GM18868 (cell line): ENCODE results near the gene TMEM156.
A peak's percentile ranks its signal among the peaks of the same experiment; 100 is the strongest.
"Not testable (repeated sequence)": the region's sequence is repeated elsewhere in the genome, so short reads cannot be mapped to it uniquely, and the experiment has no call there.

Experiments
- ATAC-seq: cut with Tn5 transposase; IDR thresholded peaks from one replicate; pipeline ENCODE4 v1.9.1; 2021; ENCODE audit warnings: mild to moderate bottlenecking, moderate library complexity; ENCODE audit not compliant: unreplicated experiment

Gene TMEM156

DNA sequence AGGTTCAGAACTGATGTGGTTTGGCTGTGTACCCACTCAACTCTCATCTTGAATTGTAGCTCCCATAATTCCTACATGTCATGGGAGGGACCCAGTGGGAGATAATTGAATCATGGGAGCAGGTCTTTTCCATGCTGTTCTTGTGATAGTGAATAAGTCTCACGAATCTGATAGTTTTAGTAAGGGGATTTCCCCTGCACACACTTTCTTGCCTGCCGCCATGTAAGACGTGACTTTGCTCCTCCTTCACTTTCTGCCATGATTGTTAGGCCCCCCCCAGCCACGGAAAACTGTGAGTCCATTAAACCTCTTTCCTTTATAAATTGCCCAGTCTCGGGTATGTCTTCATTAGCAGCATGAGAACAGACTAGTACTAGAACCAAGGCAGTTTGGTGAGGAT lies 73.0 kb downstream of the TMEM156 start:
- not testable (repeated sequence) for ATAC-seq

DNA sequence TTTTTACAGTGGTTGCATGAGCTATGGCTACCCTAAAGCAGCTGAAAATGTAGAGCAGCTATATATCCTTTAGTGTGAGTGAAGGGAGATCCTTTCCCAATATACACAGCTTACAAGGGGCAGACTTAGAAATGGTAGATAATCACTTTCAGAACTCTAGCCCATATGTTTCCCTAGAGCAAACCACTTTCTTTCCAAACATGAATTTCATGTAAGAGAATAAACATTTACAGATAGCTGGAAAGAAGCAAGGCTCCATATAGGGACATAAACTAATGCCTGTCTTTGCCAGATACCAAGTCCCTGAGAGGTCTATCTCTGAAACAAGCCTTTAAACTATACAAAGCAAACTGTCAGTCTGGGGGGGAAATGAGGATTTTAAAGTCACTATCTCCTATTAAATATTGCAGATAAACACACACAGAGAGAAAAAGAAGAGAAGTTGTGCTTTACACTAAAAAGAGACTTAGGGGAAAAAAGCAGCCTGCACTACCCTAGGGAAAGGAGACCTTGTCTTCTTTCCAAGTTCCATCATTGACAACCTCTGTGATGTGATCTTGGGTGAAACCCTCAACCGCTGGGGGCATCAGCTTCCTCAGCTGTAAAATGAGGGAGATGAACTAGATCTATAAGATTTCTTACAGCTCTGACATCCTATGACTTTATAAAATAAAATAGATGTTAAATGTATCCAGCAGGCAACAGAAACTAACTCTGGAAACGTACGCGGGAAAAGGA lies 73.6 kb downstream of the TMEM156 start:
- no peak for ATAC-seq

DNA sequence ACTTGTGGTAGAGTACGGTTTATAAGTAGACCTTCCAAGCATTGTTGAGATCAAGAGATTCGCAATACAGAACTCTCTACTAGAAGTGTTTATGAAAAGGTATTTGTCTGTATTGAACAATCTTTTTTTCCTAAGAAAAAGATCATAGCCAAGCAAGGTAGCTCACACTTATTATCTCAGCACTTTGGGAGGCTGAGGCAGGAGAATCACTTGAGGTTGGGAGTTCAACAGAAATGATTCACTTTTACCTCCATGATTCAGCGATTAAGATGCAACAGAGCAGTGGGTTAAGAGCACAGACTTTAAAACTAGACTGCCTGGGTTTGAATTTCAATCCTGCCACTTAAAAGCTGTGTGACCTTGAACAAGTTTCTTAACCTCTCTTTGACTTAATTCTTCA lies 74.3 kb downstream of the TMEM156 start:
- ATAC-seq: no peak

DNA sequence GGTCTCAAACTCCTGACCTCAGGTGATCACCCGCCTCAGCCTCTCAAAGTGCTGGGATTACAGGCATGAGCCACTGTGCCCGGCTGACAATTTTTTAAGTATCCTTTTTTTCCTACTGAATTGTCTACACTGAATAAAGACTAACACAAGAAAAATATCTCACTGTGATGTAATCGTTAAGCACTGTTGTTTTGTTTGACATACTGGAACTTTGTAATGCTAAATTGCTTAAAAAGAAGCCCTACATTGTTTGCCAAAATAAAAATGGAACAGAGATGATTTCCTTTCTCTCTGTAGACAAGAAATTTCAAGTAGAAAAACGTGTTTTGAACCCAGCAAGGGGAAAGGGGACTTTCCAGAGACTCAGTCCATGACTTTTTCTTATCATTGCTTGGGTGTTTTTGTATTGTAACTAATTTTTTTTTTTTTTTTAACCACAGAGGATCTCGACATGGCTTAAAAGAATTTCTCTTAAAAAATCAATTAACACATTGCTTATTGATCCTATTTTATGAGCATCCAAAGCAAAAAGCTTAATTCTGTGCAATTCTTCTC lies 74.9 kb downstream of the TMEM156 start:
- no peak for ATAC-seq

GRCh38 chr4:38955957-38956356 lies 76.3 kb downstream of the TMEM156 start:
- no peak for ATAC-seq

- ATAC-seq: no peak
Observed at GRCh38 chr4:38954727-38955126, 77.5 kb downstream of the TMEM156 start.

- ATAC-seq: no peak
Observed at GRCh38 chr4:38952017-38952416, 80.2 kb downstream of the TMEM156 start.

GRCh38 chr4:38951598-38951997 lies 80.6 kb downstream of the TMEM156 start:
- no peak for ATAC-seq

DNA sequence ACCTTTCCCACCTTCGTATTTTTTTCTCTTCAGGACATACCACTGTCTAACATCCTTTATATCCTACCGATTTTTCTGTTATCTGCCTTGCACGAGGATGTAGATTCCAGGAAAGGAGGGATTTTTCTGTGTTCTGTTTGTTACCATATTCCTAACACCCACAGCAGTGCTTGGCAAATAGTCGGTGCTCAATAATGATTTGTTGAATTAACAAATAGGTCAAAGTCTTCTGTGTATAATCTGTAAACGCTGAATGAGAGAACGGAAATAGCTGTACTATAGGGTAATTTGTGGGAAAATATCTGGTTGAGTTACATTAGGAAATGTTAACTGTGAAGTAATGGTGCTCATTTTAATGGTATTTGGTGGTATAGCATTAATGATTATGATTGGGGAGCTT lies 81.5 kb downstream of the TMEM156 start:
- no peak for ATAC-seq

DNA sequence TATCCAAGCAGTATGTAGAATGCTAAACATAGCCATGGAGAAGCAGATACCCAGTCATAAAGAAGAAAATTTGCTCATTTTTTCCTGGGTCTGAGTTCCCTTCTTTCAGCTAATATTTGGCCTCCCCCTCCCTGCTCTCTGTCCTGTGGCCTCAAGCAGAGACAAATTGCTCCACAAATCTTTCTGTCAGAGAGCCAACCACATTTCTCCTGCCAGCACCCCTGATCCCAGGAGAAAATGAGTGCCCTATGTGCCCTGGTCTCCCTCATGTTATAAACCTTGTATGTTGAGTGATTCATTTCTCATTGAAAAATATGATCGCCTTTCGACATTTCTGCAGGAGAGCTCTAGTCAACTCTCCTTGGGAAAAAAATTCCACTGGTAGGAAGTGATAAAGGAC lies 82.0 kb downstream of the TMEM156 start:
- no peak for ATAC-seq

- ATAC-seq: no peak
Observed at GRCh38 chr4:38949411-38950051, 82.7 kb downstream of the TMEM156 start.

GRCh38 chr4:38948551-38948950 lies 83.7 kb downstream of the TMEM156 start:
- ATAC-seq: no peak

- no peak for ATAC-seq
Observed at GRCh38 chr4:38946919-38947318, 85.3 kb downstream of the TMEM156 start.

- no peak for ATAC-seq
Observed at GRCh38 chr4:38944440-38944839, 87.8 kb downstream of the TMEM156 start.

- ATAC-seq: no peak
Observed at GRCh38 chr4:38943343-38943742, 88.9 kb downstream of the TMEM156 start.

DNA sequence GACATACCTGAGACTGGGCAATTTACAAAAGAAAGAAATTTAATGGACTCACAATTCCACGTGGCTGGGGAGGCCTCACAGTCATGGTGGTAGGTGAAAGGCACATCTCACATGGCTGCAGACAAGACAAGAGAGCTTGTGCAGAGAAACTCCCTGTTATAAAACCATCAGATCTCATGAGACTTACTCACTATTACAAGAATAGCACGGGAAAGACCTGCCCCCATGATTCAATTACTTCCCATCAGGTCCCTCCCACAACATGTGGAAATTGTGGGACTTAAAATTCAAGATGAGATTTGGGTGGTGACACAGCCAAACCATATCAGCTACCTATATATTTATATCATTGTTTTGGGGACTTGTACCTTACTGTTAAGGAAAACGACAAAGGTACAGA lies 90.3 kb downstream of the TMEM156 start:
- ATAC-seq: not testable (repeated sequence)

DNA sequence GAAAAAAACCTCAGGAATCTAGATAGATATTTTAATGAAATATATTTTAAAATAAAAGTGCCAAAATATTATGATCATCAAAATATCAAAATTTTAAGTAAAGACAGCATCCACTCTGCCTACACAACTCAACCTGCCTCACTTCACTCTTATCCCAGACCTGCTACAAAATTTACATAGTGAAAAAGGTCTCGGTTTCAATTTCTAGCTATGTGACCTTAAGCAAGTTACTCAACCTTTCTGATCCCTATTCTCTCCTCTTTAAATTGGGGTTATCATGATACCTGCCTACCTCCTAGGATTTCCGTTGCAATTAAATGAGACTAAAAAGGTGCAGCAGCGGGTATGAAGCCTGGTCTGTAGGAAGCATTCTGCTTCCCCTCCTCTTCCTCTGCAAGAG lies 91.7 kb downstream of the TMEM156 start:
- ATAC-seq: no peak

DNA sequence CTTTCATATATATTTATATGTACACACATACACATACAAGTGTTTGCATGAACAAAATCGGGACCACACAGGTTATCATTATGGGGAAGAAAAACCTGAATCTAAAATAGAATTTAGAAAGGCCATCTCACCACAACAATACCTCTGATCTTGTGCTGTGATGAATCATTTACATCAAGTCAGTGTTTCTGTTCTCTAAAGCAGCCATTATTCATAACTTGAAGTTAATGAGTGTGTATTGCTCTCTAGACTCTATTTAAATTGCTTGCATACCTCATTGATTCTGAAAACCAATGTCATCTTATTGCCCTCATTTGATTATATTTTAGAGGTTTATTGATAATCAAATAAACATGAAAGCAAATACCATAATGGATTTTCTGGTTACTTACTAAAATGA lies 93.0 kb downstream of the TMEM156 start:
- ATAC-seq: peak; percentile 88

DNA sequence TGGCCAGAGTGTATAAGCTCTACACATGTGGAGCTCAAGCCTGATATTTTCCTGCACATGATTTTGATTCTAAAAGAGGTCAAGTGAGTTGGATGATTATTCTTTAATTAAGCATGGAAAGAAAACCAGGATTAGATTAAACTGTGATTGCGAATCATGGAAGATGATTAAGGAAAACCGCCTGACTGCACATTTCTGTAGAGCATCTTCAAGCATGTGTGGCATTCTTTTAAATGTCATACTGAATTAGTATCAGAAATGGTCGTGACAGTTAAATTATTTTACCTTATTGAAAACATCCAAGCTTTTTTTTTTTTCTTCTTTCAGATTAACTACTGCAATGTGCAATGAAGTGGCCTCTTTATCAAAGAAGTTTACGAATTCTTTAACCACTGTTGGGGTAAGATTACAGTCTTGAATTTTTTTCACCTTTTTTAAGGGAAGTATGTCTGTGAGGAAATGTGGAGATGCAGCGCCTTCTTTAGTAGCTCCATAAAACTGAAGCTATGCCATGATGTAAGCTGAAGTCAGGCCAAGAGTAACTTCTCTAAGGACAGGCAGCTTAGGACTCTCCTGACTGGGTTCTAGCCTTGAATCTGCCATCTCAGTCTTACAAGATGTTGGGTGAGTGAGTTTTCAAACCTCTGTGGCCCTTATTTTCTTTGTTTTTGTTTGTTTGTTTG lies 96.7 kb downstream of the TMEM156 start:
- ATAC-seq: no peak

DNA sequence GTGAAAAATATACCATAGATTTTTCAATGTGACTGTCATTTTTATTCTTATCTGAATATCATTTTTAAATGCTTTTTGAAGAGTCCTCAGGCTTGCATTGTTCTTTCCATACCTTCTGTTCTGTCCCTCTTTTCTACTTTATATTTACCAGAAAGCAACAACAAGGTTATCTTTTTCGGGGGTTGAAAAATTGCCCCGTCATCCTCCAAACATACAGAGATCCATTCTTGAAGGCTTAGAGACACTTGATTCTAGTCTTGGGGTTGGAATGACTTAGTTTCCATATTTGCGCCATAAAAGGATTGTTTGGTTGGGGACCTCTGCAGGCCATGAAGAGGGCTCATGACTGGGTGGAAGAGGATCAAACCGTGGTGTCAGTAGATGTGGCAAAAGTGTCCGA lies 101.1 kb downstream of the TMEM156 start:
- ATAC-seq: no peak

DNA sequence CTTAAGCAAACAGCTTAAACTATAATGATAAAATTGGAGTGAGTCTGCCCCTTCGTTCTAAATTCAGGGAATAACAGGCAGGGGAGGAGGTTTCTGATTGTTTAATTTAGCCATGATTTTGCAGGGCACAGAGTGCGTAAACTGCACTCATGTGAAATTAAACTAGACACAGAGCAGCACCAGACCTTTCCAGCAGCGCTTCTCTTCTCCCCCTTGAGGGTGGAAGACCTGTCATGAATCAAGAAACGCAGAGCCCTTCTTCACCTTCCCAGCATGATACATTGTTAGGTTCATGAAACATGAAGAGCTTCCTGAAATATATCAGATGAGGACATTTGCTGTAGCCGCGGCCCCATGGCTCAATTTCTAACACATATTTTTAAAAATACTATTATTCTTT lies 101.5 kb downstream of the TMEM156 start:
- no peak for ATAC-seq

DNA sequence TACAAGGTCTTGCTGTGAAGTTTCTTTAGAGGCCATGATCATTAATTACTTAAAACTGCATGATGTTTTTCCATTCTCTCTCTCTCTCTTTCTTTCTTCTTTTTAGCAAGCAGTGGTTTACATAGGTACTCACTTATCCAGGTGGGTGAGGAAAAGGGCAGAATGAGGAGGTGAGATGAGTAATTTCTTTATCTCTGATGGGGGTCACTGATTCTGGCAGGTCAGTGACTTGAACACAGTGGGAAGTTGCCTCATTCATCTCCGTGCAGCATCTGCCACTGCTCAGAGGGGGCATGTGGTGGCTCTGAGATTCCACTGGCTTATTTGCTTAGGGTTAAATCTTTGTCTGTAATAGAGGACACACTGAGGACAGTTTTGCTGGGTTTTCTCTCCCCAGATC lies 102.0 kb downstream of the TMEM156 start:
- ATAC-seq: peak; percentile 88
